DOHH2 (cell line): ENCODE data around the gene PAQR5.
A peak's percentile ranks its signal among the peaks of the same experiment; 100 is the strongest.

Source experiments
- EZH2phosphoT487 ChIP-seq: fragments of 200-600 bp; sonication (generic); IDR thresholded peaks from 2 replicates; pipeline ENCODE4 v1.6.1; 2017; ENCODE audit warnings: borderline replicate concordance, mild to moderate bottlenecking, antibody characterized with exemption, low read length, moderate library complexity, mixed read lengths
- TF ChIP-seq, protein P1 (sequence below): fragments of 200-600 bp; sonication (generic); IDR thresholded peaks from one replicate; pipeline ENCODE4 v1.5.1; 2014; ENCODE audit warnings: antibody characterized with exemption, mild to moderate bottlenecking, low read depth, low read length; ENCODE audit not compliant: poor library complexity, severe bottlenecking

DNA sequence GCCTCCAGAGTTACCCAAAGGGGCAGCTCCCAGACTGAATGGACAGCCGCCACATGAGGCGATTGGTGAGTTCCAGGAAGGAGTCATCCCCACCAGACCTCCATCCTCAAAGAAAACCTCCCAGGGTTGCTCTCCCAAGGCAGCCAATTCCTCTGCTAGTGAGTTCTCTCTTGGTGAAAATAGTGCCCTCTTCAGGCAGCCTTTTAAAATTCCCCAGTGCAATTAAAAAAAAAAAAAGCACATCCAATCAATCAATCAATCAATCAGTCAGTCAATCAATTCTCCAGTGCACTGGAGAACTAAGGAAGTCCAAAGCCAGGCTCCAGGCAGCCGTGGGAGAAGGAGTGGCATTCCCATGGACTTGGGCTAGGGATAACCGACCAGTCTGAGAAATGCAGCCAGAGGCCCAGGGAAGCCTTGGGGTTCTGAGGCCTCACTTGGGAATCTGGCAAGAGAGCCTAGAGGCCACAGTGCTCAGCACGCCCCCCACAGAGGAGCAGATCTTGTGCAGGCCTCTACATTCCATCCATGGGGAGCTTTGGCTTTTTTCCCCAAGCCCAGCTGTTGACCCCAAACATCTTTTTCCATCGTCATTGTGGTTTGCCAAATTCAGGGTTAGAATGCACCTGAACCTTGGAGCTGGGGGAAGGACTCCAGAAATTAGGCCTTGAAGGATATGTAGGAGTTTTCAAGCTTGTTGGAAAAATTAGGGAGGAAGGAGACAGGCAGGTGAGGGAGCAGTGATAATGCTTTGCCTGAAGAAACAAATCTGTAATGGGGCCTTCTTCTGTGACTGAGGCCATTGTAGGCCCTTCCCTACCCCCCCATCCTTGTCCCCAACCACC, 4.8 kb downstream of the PAQR5 start:
- TF ChIP-seq, protein P1, sequence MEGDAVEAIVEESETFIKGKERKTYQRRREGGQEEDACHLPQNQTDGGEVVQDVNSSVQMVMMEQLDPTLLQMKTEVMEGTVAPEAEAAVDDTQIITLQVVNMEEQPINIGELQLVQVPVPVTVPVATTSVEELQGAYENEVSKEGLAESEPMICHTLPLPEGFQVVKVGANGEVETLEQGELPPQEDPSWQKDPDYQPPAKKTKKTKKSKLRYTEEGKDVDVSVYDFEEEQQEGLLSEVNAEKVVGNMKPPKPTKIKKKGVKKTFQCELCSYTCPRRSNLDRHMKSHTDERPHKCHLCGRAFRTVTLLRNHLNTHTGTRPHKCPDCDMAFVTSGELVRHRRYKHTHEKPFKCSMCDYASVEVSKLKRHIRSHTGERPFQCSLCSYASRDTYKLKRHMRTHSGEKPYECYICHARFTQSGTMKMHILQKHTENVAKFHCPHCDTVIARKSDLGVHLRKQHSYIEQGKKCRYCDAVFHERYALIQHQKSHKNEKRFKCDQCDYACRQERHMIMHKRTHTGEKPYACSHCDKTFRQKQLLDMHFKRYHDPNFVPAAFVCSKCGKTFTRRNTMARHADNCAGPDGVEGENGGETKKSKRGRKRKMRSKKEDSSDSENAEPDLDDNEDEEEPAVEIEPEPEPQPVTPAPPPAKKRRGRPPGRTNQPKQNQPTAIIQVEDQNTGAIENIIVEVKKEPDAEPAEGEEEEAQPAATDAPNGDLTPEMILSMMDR: peak; percentile 64
- no peak for TF ChIP-seq EZH2phosphoT487
